Measurements from ENCODE around the gene UVSSA.

GRCh38 chr4:1336088-1336491, 10.9 kb upstream of the UVSSA start:
- no peak for TF ChIP-seq ZNF274 (IDR thresholded peaks at IDR 0.05; ENCODE audit: low read depth, low read length)
- TF ChIP-seq YY1 (IDR thresholded peaks at IDR 0.05; ENCODE audit: insufficient read depth, insufficient read length), result no peak
- TF ChIP-seq SUZ12 (IDR thresholded peaks at IDR 0.05; ENCODE audit: extremely low read depth, insufficient read depth, insufficient read length), result no peak

Data from NT2/D1 (cell line).